ENCODE results near the gene ACADS. TPM values are rescaled to one million over a fixed set of nuclear protein-coding genes. Genes with fewer than 3 reads are reported as not detected.

ACADS gene
- total RNA-seq, 4 donors from 2014 or later: 57.4 to 147 (median 97.9) TPM

GRCh38 chr12:120741476-120742421 is 16.1 kb downstream of the ACADS start:
- no peak for TF ChIP-seq CTCF (IDR thresholded peaks at IDR 0.05)
- DNase-seq (ENCODE audit: low spot score) (no peak), ATAC-seq (ENCODE audit: low FRiP score) (no peak)

GRCh38 chr12:120744922-120745493 is 19.4 kb downstream of the ACADS start:
- ATAC-seq (ENCODE audit: low FRiP score) (no peak), DNase-seq (ENCODE audit: low spot score) (no peak)
- no peak for TF ChIP-seq CTCF (IDR thresholded peaks at IDR 0.05)

DNA sequence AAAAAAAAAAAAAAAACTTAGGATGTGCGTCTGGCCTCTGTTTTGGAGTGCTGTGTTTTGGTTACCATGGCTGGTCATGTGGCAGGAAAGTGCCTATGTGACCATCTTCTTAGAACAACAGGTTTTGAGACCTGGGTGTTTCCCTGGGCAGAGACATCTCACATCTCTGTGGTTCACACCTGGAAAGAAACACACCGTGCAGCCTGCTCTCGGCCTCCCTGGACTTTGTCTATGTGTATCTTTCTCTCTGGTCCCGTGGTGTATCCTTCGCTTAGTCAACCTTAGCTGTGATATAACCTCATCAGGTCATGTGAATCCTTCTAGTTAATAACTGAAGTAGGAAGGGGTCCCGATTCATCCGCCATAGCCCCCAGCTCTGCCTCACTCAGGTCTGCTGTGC is 22.6 kb downstream of the ACADS start:
- no peak for ATAC-seq (ENCODE audit: low FRiP score)
- no peak for TF ChIP-seq CTCF (IDR thresholded peaks at IDR 0.05)
- DNase-seq (ENCODE audit: low spot score): no peak

GRCh38 chr12:120749256-120749655 is 23.6 kb downstream of the ACADS start:
- ATAC-seq (ENCODE audit: low FRiP score) (no peak), DNase-seq (ENCODE audit: low spot score) (no peak)
- TF ChIP-seq CTCF (IDR thresholded peaks at IDR 0.05): no peak

DNA sequence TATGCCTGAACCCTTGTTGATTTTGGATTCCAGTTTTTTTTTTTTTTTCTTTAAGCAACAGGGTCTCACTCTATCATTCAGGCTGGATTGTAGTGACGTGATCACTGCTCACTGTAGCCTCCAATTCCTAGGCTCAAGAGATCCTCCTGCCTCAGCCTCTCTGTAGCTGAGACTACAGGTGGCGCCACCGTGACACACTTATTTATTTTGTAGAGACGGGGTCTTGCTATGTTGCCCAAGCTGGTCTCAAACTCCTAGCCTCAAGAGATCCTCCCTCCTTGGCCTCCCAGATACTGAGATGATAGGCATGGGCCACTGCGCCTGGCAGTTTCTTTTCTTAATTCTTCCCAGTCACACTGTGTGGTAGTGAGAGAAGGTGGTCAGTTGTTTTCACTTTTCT is 25.2 kb downstream of the ACADS start:
- no peak for ATAC-seq (ENCODE audit: low FRiP score)
- TF ChIP-seq CTCF (IDR thresholded peaks at IDR 0.05): no peak
- DNase-seq (ENCODE audit: low spot score): no peak

- DNase-seq (ENCODE audit: low spot score) (no peak), ATAC-seq (ENCODE audit: low FRiP score) (no peak)
- TF ChIP-seq CTCF (IDR thresholded peaks at IDR 0.05): no peak
Measured at GRCh38 chr12:120751389-120751788, 25.8 kb downstream of the ACADS start.

DNA sequence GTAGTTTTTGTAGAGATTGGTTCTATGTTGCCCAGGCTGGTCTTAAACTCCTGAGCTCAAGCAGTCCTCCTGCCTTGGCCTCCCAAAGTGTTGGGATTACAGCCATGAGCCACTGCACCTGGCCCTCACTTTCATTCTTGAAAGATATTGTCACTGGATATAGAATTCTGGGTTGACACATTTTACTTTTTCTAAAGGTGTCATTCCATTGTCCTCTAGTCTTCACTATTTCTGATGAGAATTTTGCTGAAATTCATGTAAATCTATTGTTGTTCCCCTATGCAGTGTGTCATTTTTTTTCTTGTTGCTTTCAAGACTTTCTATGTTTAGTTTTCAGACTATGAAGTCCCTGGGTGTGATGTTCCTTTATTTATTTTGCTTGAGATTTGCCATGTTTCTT is 29.2 kb downstream of the ACADS start:
- no peak for DNase-seq (ENCODE audit: low spot score)
- no peak for ATAC-seq (ENCODE audit: low FRiP score)
- TF ChIP-seq CTCF (IDR thresholded peaks at IDR 0.05): no peak
